Measurements from ENCODE around the gene DHX58. TPM values are rescaled to one million over a fixed set of nuclear protein-coding genes. Genes with fewer than 3 reads are reported as not detected.

DHX58 gene
- total RNA-seq, 8 experiments from 2014 or later = 0.33 to 29.3 (median 3.3) TPM

DNA sequence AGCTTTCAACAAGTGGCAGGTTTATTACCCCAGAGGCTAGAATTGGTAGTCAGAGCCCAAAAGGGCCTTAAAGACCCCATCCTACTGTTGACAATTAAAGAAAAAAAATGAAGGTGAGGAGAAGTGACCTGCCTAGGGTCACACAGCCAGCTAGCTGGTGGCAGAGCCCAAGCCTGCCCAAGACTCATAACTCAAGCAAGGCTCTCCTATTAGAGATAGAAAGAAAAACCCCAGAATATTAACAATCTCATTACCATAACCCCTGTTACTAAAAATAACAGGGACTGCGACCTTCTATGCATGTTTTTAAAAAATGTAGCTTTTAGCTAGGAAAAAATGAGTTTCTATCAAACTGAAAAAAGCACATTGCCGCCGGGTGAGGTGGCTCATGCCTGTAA lies 24.1 kb upstream of the DHX58 start:
- in situ Hi-C loops (cut with MboI; ENCODE audit: low pct_unique_long_range_greater_than_20kb in 2 of 9, low sequenced_read_pairs in 9 of 9, unreplicated experiment in 9 of 9) = no loop called here
- Histone ChIP-seq H3K4me1 (replicated peaks in 1 of 2) (peaks cover under 1 to 7% of the 10 kb centered on the region in 2 donors), H3K27ac (no peak overlapping the region)

DNA sequence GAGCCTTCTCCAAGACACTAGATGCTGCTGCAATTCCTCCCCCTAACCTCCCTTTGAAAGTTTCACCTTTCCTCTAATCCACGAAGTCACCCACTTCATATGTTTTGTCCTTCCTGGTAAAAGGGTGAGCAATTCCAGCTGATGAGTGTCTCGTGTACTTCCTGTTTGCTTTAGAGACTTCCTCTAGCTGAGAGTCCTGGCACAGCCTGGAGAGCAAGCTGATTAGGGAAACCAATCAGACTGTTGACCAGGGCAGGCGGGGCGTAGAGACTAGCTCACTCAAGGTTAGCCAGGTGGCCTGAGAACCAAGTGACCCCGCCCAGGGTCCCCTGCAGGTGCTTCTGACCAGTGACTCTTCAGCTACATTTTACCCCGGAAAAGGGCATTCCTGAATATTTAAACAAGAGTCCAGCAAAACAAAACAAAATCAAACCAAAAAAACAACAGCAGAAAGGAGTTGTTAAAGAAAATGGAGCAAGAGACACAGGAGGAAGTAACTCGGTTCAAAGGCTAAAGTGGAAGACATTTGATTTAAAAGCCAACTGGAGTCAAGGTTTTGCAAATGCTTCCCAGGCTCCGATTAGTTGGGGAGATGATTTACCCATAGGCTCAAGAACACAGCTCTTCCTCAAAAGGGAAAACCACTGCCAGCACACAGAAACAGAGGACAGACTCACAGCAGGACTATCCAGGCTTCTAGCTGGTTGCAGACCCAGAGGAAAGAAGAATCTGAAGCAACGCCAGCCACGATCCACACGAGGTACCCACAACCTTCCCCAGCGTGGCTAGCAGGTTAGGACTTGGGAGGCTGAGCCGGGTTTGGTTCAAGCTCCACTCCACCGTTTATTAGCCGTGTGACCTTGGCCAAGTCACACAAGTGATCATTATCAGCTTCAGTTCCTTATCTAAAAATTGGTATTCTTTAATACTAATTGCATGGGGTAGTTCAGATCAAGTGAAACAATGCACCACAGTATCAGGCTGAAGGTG lies 23.4 kb upstream of the DHX58 start:
- Histone ChIP-seq H3K4me1 (replicated peaks in 1 of 2) (peaks cover 0 to 3% of the 10 kb centered on the region in 2 donors), H3K27ac (no peak overlapping the region), H3K4me3 (no peak overlapping the region)
- in situ Hi-C loops (cut with MboI; ENCODE audit: low pct_unique_long_range_greater_than_20kb in 2 of 9, low sequenced_read_pairs in 9 of 9, unreplicated experiment in 9 of 9) = no loop called here
- ATAC-seq (replicated peaks in 6 of 8) = no peak
- 56 to 94% (median 83%) methylated on average over 1 to 12 of the region's 15 CpGs; no CpG with 5 or more reads in 1 of the 10 experiments for WGBS, 10 experiments

More for the DNA sequence above, 24.1 kb upstream of the DHX58 start:
- ATAC-seq (replicated peaks in 6 of 8) = no peak
- 50 to 100% (median 89%) methylated on average over 1 to 3 of the region's 3 CpGs; no CpG with 5 or more reads in 3 of the 10 experiments for WGBS, 10 experiments
- H3K4me3 ChIP-seq = no peak overlapping the region

DNA sequence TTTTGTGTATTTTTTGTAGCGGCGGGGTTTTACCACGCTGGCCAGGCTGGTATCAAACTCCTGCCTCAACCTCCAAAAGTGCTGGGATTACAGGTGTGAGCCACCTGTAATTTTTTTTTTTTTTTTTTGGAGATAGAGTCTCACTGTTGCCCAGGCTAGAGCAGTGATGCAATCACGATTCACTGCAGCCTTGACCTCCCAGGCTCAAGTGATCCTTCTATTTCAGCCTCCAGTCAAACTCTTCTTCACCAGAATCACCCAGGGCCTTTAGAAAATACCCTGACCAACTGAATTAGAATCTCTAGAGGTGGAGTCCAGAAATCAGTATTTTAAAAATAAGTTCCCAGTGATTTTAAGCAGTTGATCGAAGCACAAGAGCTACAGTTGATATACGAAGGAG lies 22.6 kb upstream of the DHX58 start:
- peaks cover 0 to 3% of the 10 kb centered on the region in 2 donors for H3K4me1 ChIP-seq (replicated peaks in 1 of 2)
- no peak overlapping the region for H3K27ac ChIP-seq
- H3K4me3 ChIP-seq = no peak overlapping the region
- in situ Hi-C loops (cut with MboI; ENCODE audit: low pct_unique_long_range_greater_than_20kb in 2 of 9, low sequenced_read_pairs in 9 of 9, unreplicated experiment in 9 of 9) = no loop called here
- ATAC-seq (replicated peaks in 6 of 8) = no peak
- 89 to 100% (median 100%) methylated on average over 2 to 5 of the region's 6 CpGs; no CpG with 5 or more reads in 2 of the 10 experiments for WGBS, 10 experiments

DNA sequence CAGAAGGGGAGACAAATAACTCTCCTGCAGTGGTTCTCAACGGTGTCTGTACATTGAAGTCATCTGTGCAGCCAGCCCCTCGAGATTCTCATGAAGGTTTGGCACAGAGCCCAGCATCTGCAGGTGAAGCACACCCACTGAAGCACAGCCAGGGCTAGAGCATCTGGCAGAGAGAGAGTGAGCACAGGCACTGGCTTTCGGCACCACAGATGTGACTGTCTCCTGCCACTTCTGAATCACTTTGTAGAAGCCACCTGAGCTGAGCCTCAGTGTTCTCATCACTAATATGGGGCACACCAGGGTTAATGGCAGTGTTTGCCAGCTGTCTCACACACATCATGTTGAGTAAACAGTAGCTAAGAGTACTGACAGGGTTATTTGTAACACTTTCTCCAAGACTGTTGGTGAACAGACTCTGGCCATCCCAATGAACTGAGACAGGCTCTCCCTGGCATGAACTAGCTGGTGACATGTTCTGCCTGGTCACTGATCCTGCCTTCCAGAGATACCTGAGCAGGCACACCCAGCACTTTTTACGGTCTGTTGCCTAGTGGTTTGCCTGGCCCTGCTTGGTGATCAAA lies 21.0 kb upstream of the DHX58 start:
- peak in 3 of 8 experiments; percentile 12 to 26 (median 14) for ATAC-seq (replicated peaks in 6 of 8)
- in situ Hi-C loops (cut with MboI; ENCODE audit: low pct_unique_long_range_greater_than_20kb in 2 of 9, low sequenced_read_pairs in 9 of 9, unreplicated experiment in 9 of 9) = no loop called here

DNA sequence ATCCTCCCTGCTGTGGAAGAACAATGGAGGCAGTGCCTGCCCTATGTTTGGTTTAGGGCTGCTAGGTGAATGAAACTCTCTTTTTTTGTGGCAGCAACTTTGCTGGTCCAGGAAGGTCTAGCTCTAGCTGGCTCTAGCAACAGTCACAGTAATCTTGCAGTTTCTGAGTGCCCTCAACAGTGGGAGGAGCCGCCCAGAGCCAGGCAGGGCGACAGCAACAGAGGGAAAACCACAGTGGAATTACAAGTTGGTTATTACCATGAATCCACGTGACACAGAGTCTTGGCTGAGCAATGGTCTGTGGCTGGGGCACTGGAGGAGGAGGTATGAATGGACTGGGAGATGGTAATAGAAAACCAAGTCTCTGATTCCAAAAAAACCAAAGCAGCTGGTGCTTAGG lies 20.4 kb upstream of the DHX58 start:
- H3K4me1 ChIP-seq (replicated peaks in 1 of 2) = no peaks in the 10 kb centered on the region
- WGBS, 10 experiments = 0 to 88% (median 80%) methylated on average over 1 to 3 of the region's 3 CpGs; no CpG with 5 or more reads in 3 of the 10 experiments
- no peak overlapping the region for H3K27ac ChIP-seq
- peak; percentile 69 to 99 (median 82) for ATAC-seq (replicated peaks in 6 of 8)
- no peak overlapping the region for H3K4me3 ChIP-seq
- in situ Hi-C loops (cut with MboI; ENCODE audit: low pct_unique_long_range_greater_than_20kb in 2 of 9, low sequenced_read_pairs in 9 of 9, unreplicated experiment in 9 of 9) = no loop called here

More for the DNA sequence above, 21.0 kb upstream of the DHX58 start:
- Histone ChIP-seq H3K27ac (no peak overlapping the region), H3K4me3 (no peak overlapping the region), H3K4me1 (replicated peaks in 1 of 2) (no peaks in the 10 kb centered on the region)
- 56 to 100% (median 80%) methylated on average over 1 to 3 of the region's 4 CpGs; no CpG with 5 or more reads in 4 of the 10 experiments for WGBS, 10 experiments

DNA sequence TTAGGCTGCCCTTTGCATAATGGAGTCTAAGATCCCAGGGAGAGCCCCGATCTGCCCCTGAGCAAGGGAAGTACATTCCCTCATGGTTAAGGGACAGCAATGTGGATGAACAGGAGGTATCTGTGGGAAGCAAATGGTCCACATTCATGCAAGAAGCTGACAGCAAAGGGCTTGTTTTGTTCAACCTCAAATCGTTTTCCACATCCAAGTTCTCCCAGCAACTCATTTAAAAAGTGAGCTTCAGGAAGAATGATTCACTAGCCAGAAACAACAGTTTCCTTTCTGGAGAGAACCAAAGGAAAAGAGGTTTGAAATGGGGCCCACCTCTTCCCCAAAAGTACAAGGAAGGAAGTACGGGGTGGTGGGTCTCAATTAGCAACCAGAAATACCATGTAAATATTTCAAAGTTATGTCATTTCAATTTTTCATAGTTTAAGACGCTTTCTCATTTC lies 19.5 kb upstream of the DHX58 start:
- 47 to 100% (median 63%) methylated on average over 1 to 4 of the region's 4 CpGs; no CpG with 5 or more reads in 2 of the 10 experiments for WGBS, 10 experiments
- Histone ChIP-seq H3K27ac (no peak overlapping the region), H3K4me3 (no peak overlapping the region), H3K4me1 (replicated peaks in 1 of 2) (no peaks in the 10 kb centered on the region)
- in situ Hi-C loops (cut with MboI; ENCODE audit: low pct_unique_long_range_greater_than_20kb in 2 of 9, low sequenced_read_pairs in 9 of 9, unreplicated experiment in 9 of 9) = no loop called here
- ATAC-seq (replicated peaks in 6 of 8) = peak in 1 of 8 experiments; percentile 28

DNA sequence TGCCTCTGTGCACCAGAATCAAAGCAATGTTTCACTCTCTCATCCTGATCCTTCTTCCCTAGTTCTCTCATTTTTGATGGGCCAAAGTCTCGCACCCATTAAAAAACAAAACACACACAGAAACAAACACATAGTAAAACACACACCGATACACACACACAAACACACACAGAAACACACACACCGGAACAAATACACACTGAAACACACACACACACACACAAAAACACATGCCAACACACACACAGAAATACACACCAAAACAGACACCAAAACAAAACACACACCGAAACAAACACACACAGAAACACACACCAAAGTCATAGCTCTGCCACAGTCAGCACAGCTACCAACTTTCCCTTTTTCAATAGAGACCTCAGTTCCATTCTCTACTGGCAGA lies 18.7 kb upstream of the DHX58 start:
- 94 to 100% (median 100%) methylated on average over 1 to 4 of the region's 4 CpGs; no CpG with 5 or more reads in 2 of the 10 experiments for whole genome bisulfite sequencing, 10 experiments
- Histone ChIP-seq H3K27ac (no peak overlapping the region), H3K4me3 (no peak overlapping the region), H3K4me1 (replicated peaks in 1 of 2) (no peaks in the 10 kb centered on the region)
- in situ Hi-C loops (cut with MboI; ENCODE audit: low pct_unique_long_range_greater_than_20kb in 2 of 9, low sequenced_read_pairs in 9 of 9, unreplicated experiment in 9 of 9) = no loop called here
- no peak for ATAC-seq (replicated peaks in 6 of 8)

DNA sequence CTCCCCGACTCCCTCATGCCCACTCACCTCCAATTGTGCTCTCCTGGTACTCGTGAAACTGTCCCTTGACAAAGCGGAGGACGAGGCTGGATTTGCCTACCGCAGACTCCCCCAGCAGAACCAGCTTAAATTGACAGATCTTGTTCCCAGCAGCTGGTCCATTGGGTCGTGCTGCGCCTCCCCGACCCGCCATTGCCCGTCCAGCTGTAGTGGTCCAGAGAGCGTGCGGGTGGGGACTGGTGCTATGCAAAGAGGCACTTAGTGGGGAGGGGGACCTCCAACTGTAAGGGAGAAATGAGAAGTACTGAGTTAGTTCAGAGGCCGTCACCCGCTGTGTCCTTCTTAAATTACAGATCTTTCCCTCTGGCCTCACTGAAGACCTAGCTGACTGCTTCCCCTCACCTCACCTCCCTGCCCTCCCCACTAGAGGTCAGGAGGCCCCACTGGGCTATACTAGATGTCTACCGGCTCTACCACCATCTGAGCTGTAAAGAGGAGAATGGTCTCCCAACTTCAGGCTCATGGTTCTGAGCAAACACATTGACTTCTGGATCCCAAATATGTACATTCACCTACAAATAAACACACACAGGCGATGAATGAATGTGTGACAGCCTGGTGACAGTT lies 17.9 kb upstream of the DHX58 start:
- 0 to 96% (median 88%) methylated on average over 1 to 9 of the region's 16 CpGs; no CpG with 5 or more reads in 3 of the 10 experiments for WGBS, 10 experiments
- Histone ChIP-seq H3K4me1 (replicated peaks in 1 of 2) (no peaks in the 10 kb centered on the region), H3K4me3 (no peak overlapping the region), H3K27ac (no peak overlapping the region)
- ATAC-seq (replicated peaks in 6 of 8) = no peak
- in situ Hi-C loops (cut with MboI; ENCODE audit: low pct_unique_long_range_greater_than_20kb in 2 of 9, low sequenced_read_pairs in 9 of 9, unreplicated experiment in 9 of 9) = no loop called here

DNA sequence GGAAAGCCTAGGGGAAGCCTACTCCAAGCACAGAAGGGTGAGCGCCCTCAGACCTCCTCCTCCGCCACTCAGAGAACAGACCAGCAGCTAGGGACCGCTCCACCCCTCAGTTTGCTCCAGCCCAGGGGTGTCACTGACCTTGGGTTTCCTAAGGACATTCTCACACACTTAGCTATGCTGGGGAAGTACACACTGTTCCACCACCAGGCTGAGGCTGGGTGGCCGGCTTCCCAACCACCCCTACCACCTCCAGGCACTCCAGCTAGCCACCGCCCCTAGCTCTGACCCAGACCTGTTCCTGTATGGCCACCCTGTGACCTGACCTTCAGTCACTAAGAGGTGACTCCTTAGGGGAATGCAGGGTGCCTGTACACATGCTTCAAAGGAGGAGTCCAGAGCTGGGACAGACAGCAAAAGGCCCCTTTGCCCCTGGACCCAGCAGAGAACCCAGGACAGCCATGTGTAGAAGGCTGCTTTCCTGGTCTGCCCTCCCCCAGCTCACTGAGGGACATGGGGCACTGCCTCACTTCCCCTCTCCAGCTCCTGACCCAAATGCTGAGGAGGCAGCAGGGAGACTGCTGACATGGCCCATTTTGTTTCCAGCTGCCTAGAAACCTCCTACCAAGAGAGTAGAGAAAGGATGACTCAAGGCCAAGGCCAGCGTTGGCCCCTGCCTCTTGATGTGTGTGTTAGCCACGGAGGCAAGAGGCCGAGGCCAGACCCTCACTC lies 16.8 kb upstream of the DHX58 start:
- no peak overlapping the region for H3K27ac ChIP-seq
- no peaks in the 10 kb centered on the region for H3K4me1 ChIP-seq (replicated peaks in 1 of 2)
- ATAC-seq (replicated peaks in 6 of 8) = no peak
- 93 to 100% (median 100%) methylated on average over 1 to 3 of the region's 8 CpGs; no CpG with 5 or more reads in 4 of the 10 experiments for WGBS, 10 experiments
- in situ Hi-C loops (cut with MboI; ENCODE audit: low pct_unique_long_range_greater_than_20kb in 2 of 9, low sequenced_read_pairs in 9 of 9, unreplicated experiment in 9 of 9) = no loop called here
- no peak overlapping the region for H3K4me3 ChIP-seq

DNA sequence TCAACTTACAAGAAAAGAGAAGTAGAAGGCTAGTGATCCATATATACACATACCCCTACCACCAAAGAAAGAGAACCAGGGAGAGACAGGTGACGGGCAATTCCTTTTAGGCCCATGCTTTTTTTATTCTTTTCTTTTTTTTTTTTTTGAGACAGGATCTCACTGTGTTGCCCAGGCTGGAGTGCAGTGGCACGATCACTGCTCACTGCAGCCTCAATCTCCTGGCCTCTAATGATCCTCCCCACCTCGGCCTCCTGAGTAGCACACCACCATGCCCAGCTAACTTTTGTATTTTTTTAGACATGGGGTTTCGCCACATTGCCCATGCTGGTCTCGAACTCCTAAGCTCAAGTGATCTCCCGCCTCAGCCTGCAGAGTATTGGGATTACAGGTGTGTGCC lies 14.9 kb upstream of the DHX58 start:
- in situ Hi-C loops (cut with MboI; ENCODE audit: low pct_unique_long_range_greater_than_20kb in 2 of 9, low sequenced_read_pairs in 9 of 9, unreplicated experiment in 9 of 9) = no loop called here
- H3K4me1 ChIP-seq (replicated peaks in 1 of 2) = peaks cover 0 to 4% of the 10 kb centered on the region in 2 donors
- WGBS, 10 experiments = 0 to 100% (median 100%) methylated on average over 1 to 5 of the region's 6 CpGs
- no peak overlapping the region for H3K27ac ChIP-seq
- no peak for ATAC-seq (replicated peaks in 6 of 8)
- no peak overlapping the region for H3K4me3 ChIP-seq

DNA sequence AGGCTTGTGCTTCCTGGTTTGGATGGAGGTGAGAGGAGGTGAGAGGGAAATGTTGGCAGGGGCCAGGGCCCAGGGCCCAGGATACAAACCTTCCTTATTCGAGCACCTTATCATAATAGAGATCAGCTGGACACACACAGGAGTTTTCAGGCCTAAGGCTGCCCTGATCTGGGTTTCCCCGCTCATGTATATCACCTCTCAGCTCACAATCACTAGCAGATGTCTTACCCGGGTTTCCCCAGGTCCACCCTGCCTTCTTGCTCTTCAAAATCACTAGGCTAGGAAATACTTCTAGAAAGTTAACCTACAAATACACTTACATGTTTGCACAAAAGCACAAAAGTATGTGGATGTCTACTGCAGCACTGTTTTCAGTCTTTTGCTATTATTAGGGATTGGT lies 14.3 kb upstream of the DHX58 start:
- Histone ChIP-seq H3K27ac (no peak overlapping the region), H3K4me3 (no peak overlapping the region), H3K4me1 (replicated peaks in 1 of 2) (peaks cover 0 to 6% of the 10 kb centered on the region in 2 donors)
- no peak for ATAC-seq (replicated peaks in 6 of 8)
- 20 to 100% (median 73%) methylated on average over 1 to 3 of the region's 3 CpGs; no CpG with 5 or more reads in 2 of the 10 experiments for whole genome bisulfite sequencing, 10 experiments
- in situ Hi-C loops (cut with MboI; ENCODE audit: low pct_unique_long_range_greater_than_20kb in 2 of 9, low sequenced_read_pairs in 9 of 9, unreplicated experiment in 9 of 9) = no loop called here

DNA sequence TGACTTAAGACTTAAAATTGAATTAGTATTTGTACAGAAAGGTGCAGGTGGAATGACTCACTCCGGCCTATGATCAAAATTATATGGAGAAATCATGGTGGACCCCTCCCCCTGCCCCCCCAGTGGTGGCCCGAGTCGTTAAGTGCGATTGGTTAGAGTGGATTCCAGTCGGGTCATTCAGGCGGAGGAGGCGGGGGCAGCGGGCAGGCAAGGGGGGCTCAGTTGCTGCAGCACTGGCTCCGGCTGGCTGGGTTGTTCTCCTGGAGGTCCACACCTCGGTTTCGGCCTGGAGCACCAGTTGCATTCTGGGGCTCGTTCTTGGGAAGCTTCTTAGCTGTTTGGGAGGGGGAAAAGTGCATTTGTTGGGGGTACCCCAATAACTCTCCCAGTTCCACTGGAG lies 13.1 kb upstream of the DHX58 start:
- in situ Hi-C loops (cut with MboI; ENCODE audit: low pct_unique_long_range_greater_than_20kb in 2 of 9, low sequenced_read_pairs in 9 of 9, unreplicated experiment in 9 of 9) = no loop called here
- Histone ChIP-seq H3K27ac (no peak overlapping the region), H3K4me1 (replicated peaks in 1 of 2) (peaks cover 4 to 11% of the 10 kb centered on the region in 2 donors), H3K4me3 (no peak overlapping the region)
- no peak for ATAC-seq (replicated peaks in 6 of 8)
- 63 to 100% (median 73%) methylated on average over 1 to 11 of the region's 12 CpGs; no CpG with 5 or more reads in 4 of the 10 experiments for WGBS, 10 experiments
